Esophagus squamous epithelium (tissue), 5 donors: ENCODE results near the gene NMUR1. TPM values are rescaled to one million over a fixed set of nuclear protein-coding genes. Genes with fewer than 3 reads are reported as not detected.

Source experiments
- DNase-seq: peaks from one replicate; lab custom pipeline; 2025; lab: John Stamatoyannopoulos, UW
- H3K27ac ChIP-seq, 4 donors: fragments of 200-600 bp; sonication (generic); one replicate each; pipeline ENCODE4 v1.5.1; 2016 to 2019; ENCODE audit warnings: mild to moderate bottlenecking in 1 of 4
- H3K27me3 ChIP-seq, 4 donors: fragments of 200-600 bp; sonication (generic); 1 replicate in 3 of 4; 2 replicates in 1 of 4; pipeline versions ENCODE4 v1.5.1 to v1.6.0; 2017 to 2021; ENCODE audit warnings: antibody characterized with exemption in 1 of 4
- H3K36me3 ChIP-seq, 3 donors: fragments of 200-600 bp; sonication (generic); one replicate each; pipeline ENCODE4 v1.5.1; 2016 to 2019
- H3K4me1 ChIP-seq, 3 donors: fragments of 200-600 bp; sonication (generic); one replicate each; pipeline ENCODE4 v1.5.1; 2017 to 2019
- H3K4me3 ChIP-seq, 4 donors: fragments of 200-600 bp; sonication (generic); 1 replicate in 3 of 4; 2 replicates in 1 of 4; pipeline ENCODE4 v1.5.1; 2016 to 2019; ENCODE audit warnings: mild to moderate bottlenecking in 2 of 4, moderate library complexity in 1 of 4
- H3K9me3 ChIP-seq, 3 donors: fragments of 200-600 bp; sonication (generic); one replicate each; pipeline ENCODE4 v1.5.1; 2016 to 2019
- POLR2A ChIP-seq, 4 donors: fragments of 450-650 bp; IDR thresholded peaks; one replicate each; pipeline ENCODE4 v1.6.1; 2017; ENCODE audit warnings: antibody characterized with exemption in 4 of 4, mild to moderate bottlenecking in 4 of 4, moderate library complexity in 3 of 4
- WGBS, 2 donors: methylation state at CpG; one replicate each; pipeline ENCODE4 v1.1.5; 2018; 5-methylcytosine and 5-hydroxymethylcytosine counted together
- intact Hi-C: fragments of 100-400 bp; cut with DNase I; formaldehyde crosslinking; loops from one replicate; pipeline ENCODE4 v1.15.0; 2022
- small RNA-seq, 4 donors: library from RNA; depleted of rRNA; stranded (forward); fragments of <200 nt; gene quantifications; one replicate each; pipeline ENCODE3, GENCODE V24; 2016
- total RNA-seq, 4 donors: library from RNA; depleted of rRNA; stranded (reverse); fragments of >200 nt; gene quantifications; one replicate each; pipeline ENCODE4 v1.1.0, GENCODE V29; 2016
- TF ChIP-seq, protein P1 (sequence below), 6 experiments: fragments of 450-650 bp in 4 of 6; fragments of 200-600 bp in 2 of 6; sonication (generic) in 2 of 6; IDR thresholded peaks; one replicate each; pipeline ENCODE4 v1.5.1; 2016 to 2019; ENCODE audit warnings: antibody characterized with exemption in 6 of 6, mild to moderate bottlenecking in 4 of 6, moderate library complexity in 4 of 6
- donor health status: DM: yes; HTN: yes; CAD: no.

The NMUR1 gene
- total RNA-seq, 4 donors from 2014 or later: 0.15 to 1.5 TPM; not detected in 2

DNA sequence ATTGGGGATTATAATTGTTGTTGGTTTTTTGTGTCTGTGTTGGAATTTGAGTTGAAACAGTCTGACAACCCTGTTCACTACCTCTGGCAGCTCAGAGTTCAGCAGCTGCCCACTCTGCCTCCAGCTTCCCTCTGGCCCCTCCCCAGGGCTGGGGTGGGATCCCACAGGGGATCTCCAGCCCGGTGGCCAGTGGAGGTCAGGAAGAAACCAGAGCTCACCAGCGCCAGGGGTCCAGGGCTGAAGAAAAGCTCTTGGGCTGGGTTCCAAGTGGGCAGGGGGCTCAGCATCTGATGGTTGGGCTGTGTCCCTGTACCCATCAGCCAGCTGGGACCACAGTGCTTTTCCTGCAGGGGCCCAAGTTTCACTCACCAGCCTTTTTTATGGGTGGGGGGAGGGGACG lies 49.5 kb downstream of the NMUR1 start:
- no peaks in the 10 kb centered on the region for H3K36me3 ChIP-seq
- no peak for TF ChIP-seq POLR2A (IDR thresholded peaks at IDR 0.05)
- TF ChIP-seq, protein P1, sequence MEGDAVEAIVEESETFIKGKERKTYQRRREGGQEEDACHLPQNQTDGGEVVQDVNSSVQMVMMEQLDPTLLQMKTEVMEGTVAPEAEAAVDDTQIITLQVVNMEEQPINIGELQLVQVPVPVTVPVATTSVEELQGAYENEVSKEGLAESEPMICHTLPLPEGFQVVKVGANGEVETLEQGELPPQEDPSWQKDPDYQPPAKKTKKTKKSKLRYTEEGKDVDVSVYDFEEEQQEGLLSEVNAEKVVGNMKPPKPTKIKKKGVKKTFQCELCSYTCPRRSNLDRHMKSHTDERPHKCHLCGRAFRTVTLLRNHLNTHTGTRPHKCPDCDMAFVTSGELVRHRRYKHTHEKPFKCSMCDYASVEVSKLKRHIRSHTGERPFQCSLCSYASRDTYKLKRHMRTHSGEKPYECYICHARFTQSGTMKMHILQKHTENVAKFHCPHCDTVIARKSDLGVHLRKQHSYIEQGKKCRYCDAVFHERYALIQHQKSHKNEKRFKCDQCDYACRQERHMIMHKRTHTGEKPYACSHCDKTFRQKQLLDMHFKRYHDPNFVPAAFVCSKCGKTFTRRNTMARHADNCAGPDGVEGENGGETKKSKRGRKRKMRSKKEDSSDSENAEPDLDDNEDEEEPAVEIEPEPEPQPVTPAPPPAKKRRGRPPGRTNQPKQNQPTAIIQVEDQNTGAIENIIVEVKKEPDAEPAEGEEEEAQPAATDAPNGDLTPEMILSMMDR (IDR thresholded peaks at IDR 0.05): no peak
- 60 to 100% methylated on average over 1 to 2 of the region's 3 CpGs for WGBS, 2 donors
- H3K4me3 ChIP-seq: no peak overlapping the region
- intact Hi-C loops: loop anchor here (10.0 kb wide), 1 partner anchor 74 kb away; no protein-coding TSS in a partner anchor
- peaks cover 3 to 20% (median 5%) of the 10 kb centered on the region in 3 donors for H3K4me1 ChIP-seq
- H3K9me3 ChIP-seq: no peaks in the 10 kb centered on the region
- DNase-seq: no peak
- H3K27ac ChIP-seq: no peak overlapping the region
- H3K27me3 ChIP-seq: no peaks in the 10 kb centered on the region

DNA sequence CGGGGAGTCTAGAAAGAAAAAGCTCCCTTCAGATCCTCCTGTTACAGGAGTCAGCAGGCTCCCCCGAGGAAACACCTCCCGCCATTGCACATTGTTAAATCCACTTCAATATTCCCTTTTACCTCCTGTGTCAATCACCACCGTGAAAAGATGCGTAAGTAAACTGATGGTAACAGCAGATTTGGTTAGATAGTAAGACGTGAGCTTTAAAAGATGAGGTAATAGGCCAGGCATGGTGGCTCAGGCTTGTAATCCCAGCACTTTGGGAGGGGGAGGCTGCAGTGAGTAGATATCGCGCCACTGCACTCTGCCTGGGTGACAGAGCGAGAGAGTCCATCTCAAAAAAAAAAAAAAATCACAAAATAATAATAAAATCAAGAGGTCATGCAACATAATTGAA lies 50.8 kb downstream of the NMUR1 start:
- Histone ChIP-seq H3K36me3 (no peaks in the 10 kb centered on the region), H3K27ac (no peak overlapping the region), H3K4me3 (no peak overlapping the region), H3K27me3 (no peaks in the 10 kb centered on the region), H3K4me1 (peaks cover 3 to 20% (median 5%) of the 10 kb centered on the region in 3 donors), H3K9me3 (no peaks in the 10 kb centered on the region)
- 89% methylated on average over 9 of the region's 9 CpGs for WGBS, 2 donors
- no peak for DNase-seq
- TF ChIP-seq, protein P1 (IDR thresholded peaks at IDR 0.05): no peak
- intact Hi-C loops: no loop called here

DNA sequence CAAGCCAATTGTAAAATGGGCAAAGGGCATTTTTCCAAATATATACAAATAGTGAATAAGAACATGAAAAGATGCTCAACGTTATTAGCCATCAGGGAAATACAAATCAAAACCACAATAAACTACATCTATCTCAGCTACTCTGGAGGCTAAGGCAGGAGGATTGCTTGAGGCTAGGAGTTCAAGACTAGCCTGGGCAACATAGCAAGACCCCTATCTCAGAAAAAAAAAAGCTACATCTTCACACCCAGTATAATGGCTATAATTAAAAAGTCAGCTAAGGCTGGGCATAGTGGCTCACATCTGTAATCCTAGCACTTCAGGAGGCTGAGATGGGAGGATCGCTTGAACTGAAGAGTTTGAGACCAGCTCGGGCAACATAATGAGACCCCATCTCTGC lies 53.3 kb downstream of the NMUR1 start:
- WGBS, 2 donors: 67 to 69% methylated on average over 3 of the region's 3 CpGs
- intact Hi-C loops: no loop called here

DNA sequence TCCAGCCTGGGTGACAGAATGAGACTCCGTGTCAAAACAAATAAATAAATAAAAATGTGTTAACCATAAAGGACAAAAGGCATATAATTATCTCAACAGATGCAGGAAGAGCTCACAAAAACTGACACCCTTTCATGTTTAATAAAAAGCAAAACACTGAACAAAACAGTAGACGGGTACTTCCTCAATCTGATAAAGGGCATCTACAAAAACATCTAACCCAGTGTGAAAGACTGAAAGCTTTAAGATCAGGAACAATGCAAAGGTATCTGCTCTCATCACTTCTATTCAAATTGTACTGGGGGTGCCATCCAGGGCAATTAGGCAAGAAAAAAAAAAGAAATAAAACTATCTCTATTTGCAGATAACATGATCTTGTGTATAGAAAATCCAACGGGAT lies 54.3 kb downstream of the NMUR1 start:
- Histone ChIP-seq H3K27ac (no peak overlapping the region), H3K27me3 (no peaks in the 10 kb centered on the region), H3K4me1 (no peaks in the 10 kb centered on the region), H3K9me3 (no peaks in the 10 kb centered on the region), H3K36me3 (no peaks in the 10 kb centered on the region), H3K4me3 (no peak overlapping the region)
- TF ChIP-seq, protein P1 (IDR thresholded peaks at IDR 0.05): no peak
- TF ChIP-seq POLR2A (IDR thresholded peaks at IDR 0.05): no peak
- 54 to 69% methylated on average over 3 of the region's 3 CpGs for WGBS, 2 donors
- intact Hi-C loops: no loop called here
- DNase-seq: no peak

More for the DNA sequence above, 53.3 kb downstream of the NMUR1 start:
- no peak overlapping the region for H3K27ac ChIP-seq
- no peak overlapping the region for H3K4me3 ChIP-seq
- H3K4me1 ChIP-seq: no peaks in the 10 kb centered on the region
- no peak for TF ChIP-seq POLR2A (IDR thresholded peaks at IDR 0.05)
- TF ChIP-seq, protein P1 (IDR thresholded peaks at IDR 0.05): no peak
- H3K27me3 ChIP-seq: no peaks in the 10 kb centered on the region
- DNase-seq: no peak
- H3K36me3 ChIP-seq: no peaks in the 10 kb centered on the region
- no peaks in the 10 kb centered on the region for H3K9me3 ChIP-seq

Small RNA genes lying within 50 kb of the gene (small RNA-seq; reads per million reads assigned to genes)
- 0 to 0.15 (median 0) reads per million in 4 donors for gene RNU2-22P

Other genes with a start within 250 kb of the NMUR1 start
- gene B3GNT7, start 134.7 kb downstream of the NMUR1 start, total RNA-seq: 1 to 10 TPM; 2.1 to 8.1 (median 5.2) TPM
- gene NCL, start 66.0 kb downstream of the NMUR1 start, total RNA-seq: 100 to 1,000 TPM; 104 to 220 (median 175) TPM
- not detected for gene TEX44, start 62.4 kb upstream of the NMUR1 start, total RNA-seq
- gene PTMA, start 178.1 kb upstream of the NMUR1 start, total RNA-seq: 1,000 to 10,000 TPM in 2 of 4 donors, 100 to 1,000 TPM in 2; 670 to 1,121 (median 903) TPM